Measurements from ENCODE around the gene METTL13.
"Not testable (repeated sequence)": the region's sequence is repeated elsewhere in the genome, so short reads cannot be mapped to it uniquely, and the experiment has no call there.

Gene METTL13

GRCh38 chr1:171772312-171772711, 9.1 kb upstream of the METTL13 start:
- DNase-seq = no peak

DNA sequence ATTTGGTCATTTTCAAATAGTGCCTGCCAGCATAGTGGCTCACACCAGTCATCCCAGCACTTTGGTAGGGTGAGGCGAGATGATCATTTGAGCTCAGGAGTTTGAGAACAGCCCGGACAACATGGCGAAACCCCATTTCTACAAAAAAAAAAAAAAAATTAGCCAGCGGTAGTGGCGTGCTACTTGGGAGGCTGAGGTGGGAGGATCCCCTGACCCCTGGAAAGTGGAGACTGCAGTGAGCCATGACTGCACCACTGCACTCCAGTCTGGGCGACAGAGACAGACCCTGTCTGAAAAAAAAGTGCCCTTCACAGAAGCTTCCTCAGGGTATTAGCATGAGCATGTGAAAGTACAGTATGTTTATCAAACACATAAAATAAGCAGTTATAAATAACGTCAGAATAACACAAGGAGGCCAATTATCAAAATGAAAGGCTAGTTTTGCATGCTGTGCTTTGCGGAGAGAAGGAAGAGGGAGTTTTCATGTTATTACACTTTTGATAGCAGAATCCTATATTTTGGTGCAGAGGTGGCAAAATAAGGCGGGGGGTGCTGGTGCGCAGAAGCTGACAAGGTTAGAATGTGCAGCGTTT, 781 bp upstream of the METTL13 start:
- DNase-seq = no peak

DNA sequence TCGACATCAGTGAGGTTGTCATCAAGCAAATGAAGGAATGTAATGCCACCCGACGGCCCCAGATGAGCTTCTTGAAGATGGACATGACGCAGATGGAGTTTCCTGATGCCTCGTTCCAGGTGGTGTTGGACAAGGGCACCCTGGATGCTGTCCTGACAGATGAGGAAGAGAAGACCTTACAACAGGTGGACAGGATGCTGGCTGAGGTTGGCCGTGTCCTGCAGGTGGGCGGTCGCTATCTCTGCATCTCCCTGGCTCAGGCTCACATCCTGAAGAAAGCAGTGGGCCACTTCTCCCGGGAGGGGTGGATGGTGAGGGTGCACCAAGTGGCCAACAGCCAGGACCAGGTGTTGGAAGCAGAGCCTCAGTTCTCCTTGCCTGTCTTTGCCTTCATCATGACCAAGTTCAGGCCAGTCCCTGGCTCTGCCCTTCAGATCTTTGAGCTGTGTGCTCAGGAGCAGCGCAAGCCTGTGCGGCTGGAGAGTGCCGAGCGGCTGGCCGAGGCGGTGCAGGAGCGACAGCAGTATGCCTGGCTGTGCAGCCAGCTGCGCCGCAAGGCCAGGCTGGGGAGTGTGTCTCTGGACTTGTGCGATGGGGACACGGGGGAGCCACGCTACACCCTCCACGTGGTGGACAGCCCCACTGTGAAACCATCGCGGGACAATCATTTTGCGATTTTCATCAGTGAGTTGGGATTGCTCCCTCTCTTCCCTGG, 2.5 kb downstream of the METTL13 start:
- DNase-seq = no peak

DNA sequence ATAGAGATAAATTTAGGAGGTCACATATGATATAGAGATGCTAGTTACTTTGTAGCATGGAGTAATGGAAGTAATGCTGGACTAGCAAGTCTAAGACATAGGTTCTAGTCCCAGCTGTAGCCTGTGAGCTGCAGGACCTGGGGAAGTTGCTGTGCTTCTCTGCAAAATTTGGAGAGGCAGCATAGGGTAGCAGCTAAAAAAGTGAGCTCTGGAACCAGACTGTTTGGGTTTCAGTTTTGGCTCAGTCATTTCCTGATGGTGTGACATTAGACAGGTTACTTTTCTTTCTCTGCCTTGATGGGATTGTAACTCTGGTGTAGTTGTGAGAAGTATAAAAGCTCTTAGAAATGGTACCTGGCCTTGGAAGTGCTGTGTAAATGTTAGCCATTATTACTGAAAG, 3.3 kb downstream of the METTL13 start:
- DNase-seq = no peak

DNA sequence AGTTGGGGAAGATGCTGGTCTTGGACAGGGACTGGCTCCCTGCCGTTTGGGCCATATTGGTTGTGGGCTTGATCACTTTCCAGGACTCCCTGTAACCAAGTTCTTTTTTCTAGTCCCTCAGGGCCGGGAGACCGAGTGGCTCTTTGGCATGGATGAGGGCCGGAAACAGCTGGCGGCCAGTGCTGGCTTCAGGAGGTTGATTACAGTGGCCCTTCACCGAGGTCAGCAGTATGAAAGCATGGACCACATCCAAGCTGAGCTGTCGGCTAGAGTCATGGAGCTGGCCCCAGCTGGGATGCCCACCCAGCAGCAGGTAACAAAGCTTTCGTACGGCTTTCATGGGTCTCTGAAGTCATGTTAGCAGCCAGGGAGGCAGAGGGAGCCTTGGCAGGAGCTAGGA, 4.3 kb downstream of the METTL13 start:
- DNase-seq = no peak

DNA sequence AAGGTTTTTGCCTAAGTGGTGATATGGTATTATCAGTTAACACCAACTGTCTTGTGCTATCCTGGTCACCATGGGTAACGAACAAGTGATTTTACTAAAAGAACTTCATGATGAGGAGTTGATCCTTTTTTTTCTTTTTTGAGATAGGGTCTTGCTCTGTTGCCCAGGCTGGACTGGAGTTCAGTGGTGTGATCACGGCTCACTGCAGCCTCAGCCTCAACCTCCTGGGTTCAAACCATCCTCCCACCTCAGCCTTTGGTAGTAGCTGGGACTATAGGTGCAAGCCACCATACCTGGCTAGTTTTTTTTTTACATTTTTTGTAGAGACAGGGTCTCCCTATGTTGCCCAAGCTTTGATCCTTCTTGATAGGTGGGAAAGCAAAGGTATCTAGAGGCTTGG, 5.1 kb downstream of the METTL13 start:
- DNase-seq = no peak

DNA sequence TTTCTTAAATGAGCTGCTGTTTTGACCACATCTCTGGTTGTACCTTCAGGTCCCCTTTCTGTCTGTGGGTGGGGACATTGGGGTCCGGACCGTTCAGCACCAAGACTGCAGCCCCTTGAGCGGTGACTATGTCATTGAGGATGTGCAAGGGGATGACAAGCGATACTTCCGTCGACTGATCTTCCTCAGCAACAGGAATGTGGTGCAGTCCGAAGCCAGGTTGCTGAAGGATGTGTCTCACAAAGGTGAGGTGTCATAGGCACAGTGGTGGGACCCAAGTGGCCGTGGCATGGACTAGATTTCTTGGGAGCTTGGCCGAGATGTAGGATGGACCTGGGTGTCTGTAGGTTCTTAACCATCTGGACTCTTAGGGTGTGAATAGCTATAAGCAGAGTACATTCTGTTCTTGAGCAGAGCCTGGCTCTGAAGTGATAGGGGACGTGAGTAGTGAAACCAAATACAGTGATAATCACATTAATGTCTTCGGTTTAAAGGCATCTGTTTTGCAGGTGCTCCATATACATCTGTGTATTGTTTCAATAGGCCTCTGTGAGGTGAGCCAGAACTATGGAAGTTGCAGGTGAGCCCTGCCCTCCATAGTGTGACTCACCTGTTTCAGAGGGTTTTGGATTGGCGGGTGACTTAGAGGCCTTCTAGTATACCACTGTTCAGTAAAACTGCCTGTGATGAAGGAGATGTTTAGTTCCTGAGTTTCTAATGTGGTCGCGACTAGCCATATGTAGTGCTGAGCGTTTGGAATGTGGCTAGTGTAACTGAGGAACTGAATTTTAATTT, 6.4 kb downstream of the METTL13 start:
- no peak for DNase-seq

DNA sequence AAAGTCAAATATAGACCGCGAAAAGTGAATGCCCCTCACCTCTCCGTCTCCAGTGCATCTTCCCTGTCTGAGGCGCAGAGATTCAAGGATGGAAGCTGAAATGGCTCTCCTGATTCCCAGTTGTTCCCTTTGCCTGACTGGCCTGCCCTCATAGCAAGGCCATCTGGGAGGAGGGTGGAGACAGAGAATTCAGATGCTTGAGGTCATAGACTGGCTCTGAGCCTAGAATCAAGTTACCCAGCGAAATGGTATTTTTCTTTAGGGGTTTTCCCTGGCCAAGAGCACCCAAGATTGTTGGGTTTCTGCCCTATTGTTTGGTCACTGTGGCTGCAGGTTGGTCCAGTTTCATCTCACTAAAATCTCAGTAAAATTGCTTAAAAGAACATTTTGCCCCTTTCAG, 7.2 kb downstream of the METTL13 start:
- no peak for DNase-seq

DNA sequence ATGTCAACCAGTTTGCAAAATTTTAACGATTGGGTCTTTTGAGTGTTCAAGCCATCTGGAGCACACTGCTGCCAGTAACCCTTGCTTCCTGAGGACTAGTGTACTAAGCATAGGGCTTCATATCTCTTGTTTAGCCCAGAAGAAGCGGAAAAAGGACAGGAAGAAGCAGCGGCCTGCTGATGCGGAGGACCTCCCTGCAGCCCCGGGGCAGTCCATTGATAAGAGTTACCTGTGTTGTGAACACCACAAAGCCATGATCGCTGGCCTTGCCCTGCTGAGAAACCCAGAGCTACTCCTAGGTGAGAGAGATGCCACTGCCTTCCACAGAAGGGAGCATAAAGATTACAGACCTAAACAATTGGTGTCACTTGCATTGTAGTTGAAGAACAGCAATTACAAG, 8.9 kb downstream of the METTL13 start:
- DNase-seq = no peak

DNA sequence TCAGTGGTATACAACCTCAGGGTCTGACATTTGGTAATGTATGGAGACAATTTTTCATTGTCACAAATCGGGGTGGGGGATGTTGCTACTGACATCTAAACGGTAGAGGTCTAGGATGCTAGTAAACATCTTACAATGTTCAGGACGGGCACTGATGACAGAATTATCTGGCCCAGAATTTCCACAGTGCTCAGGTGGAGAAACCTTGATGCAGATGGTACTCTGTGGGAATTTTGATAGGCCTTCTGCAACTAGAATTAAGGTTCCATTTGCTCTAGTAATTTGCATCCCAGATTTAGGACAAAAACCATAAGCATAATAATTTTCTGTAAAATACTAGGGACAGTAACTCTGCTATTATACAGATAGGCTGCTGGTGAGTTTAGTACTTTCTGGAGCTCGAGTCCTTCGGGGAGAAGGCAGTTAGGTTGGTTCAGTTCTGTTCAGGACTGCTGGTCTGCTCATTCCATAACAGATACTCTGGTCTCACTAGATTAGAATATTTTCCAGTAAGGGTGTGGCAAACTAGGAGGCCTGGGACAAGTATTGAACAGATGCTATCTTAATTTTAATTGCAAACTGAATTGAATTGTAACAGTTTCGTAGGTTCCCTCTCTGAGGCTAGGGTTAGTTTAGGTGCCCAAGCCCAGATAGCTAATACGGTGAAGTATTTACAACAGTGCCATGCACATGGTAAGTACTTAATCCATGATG, 11.4 kb downstream of the METTL13 start:
- no peak for DNase-seq

- DNase-seq = no peak
These were observed 12.2 kb downstream of the METTL13 start for GRCh38 chr1:171793636-171794035.

DNA sequence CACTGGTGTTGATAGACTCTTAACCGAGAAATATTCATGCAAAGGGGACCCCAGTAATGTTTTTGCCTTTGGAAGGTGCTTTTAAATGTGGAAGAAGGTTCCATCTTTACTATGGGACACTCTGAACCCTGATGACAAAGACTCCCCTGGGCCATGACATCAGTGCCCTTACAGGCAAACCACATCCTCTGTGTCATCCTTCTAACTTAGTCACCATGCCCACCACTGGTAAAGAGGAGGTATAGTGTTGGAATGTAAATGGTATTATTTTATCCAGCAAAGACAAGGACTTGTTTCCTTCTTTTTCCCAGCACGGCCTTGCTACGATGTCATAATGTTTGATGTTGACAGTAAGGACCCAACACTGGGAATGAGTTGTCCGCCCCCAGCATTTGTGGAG, 12.6 kb downstream of the METTL13 start:
- DNase-seq = no peak

- no peak for DNase-seq
These were observed 15.1 kb downstream of the METTL13 start for GRCh38 chr1:171796592-171796991.

GRCh38 chr1:171798311-171798710, 16.9 kb downstream of the METTL13 start:
- DNase-seq = no peak

DNA sequence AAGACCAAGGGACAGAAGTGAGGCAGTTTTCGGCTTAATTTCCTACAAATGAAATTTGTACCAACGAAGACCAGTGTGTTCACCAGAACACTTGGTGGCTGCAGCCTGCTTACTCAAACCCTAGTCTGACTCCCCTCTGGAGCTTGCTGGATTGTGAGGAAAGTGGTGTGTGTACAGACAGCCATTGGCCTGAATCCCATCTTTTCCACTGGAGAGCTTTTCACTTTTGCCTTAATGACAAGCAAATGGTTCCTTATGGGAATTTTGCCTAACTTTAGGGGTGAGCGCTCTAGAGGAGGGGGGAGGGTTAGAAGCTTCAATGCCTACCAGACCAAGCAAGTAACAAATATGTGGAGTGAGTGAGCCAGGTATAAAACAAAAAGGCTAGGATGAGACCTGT, 17.3 kb downstream of the METTL13 start:
- DNase-seq = no peak

- DNase-seq = no peak
These were observed 17.7 kb downstream of the METTL13 start for GRCh38 chr1:171799166-171799565.

- DNase-seq = not testable (repeated sequence)
These were observed 18.2 kb downstream of the METTL13 start for GRCh38 chr1:171799698-171800097.

DNA sequence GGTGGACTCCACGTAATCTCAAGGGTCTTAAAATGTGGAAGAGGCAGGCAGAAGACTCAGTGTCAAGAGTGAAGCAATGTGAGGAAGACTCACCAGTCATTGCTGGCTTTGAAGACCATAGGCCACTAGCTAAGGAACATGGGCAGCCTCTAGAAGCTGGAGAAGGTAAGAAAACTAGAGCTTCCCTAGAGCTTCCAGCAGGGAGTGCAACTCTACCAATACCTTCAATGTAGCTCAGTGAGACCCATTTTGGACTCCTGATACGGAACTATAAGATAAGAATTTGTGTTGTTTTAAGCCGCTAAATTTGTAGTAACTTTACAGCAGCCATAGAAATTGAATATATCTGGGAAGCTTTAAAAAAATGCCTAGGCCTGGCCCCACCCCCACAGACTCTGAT, 18.9 kb downstream of the METTL13 start:
- DNase-seq = no peak

- no peak for DNase-seq
These were observed 19.4 kb downstream of the METTL13 start for GRCh38 chr1:171800851-171801250.

- peak; percentile 71 for DNase-seq
These were observed 20.0 kb downstream of the METTL13 start for GRCh38 chr1:171801487-171801891.

GRCh38 chr1:171802207-171802606, 20.7 kb downstream of the METTL13 start:
- DNase-seq = no peak

DNA sequence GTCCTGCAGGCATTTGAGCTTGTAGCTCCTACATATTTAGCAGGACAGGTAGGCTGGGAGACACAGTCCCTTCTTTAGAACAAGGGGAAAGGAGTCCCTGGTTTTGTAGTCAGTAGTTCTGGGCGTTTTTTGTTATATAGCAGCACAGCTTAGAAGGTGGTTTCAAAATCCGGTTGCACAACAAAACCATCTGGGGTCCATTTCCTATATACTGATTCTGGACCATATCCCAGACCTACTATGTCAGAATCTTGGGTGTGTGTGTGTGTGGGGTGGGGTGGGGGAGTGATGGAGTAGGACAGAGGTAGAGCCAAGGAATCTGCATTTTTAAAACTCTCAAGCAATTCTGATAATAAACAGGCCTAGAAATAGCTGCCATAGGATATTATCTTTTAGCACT, 21.6 kb downstream of the METTL13 start:
- DNase-seq = no peak

DNA sequence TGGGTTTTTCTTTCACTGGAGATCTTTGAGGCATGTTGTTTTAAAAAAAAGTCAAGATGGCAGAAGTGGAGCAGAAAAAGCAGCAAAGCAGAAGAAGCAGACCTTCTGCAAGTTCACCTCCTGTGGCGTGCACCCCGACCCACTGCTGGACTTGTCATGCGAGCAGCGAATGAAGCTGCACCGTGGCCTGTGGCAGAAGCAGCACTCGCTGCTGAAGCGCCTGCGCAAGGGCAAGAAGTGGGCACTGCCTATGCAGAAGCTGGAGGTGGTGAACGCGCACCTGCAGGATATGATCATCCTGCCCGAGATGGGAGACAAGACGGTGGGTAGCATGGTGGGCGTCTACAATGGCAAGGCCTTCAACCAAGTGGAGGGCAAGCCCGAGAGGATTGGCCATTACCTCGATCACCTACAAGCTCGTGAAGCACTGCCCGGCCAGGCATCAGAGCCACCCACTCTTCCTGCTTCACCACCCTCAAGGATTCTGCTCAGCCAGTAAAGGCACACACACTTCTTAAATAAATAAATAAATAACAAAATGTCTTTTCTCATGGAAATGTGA, 22.1 kb downstream of the METTL13 start:
- no peak for DNase-seq
